Measurements from ENCODE around the gene UBE2I. TPM values are rescaled to one million over a fixed set of nuclear protein-coding genes. Genes with fewer than 3 reads are reported as not detected.
A peak's percentile ranks its signal among the peaks of the same experiment; 100 is the strongest.

UBE2I gene
- total RNA-seq, 2 donors from 2014 or later: 58.8 to 59.5 TPM

- TF ChIP-seq CTCF (IDR thresholded peaks at IDR 0.05): no peak
- H3K4me3 ChIP-seq: peak overlapping the region in 1 of 2 donors; percentile 57
- no peaks in the 10 kb centered on the region for H3K36me3 ChIP-seq
- H3K4me1 ChIP-seq: peaks cover 0 to 40% of the 10 kb centered on the region in 2 donors
- H3K27ac ChIP-seq: no peak overlapping the region
- H3K27me3 ChIP-seq: peaks cover 9 to 24% of the 10 kb centered on the region in 2 donors
- peaks cover 0 to 5% of the 10 kb centered on the region in 2 donors for H3K9me3 ChIP-seq
- no peak for DNase-seq (ENCODE audit: low spot score)
Measured at GRCh38 chr16:1330931-1331711, 21.7 kb downstream of the UBE2I start.

GRCh38 chr16:1331712-1332617, 22.5 kb downstream of the UBE2I start:
- Histone ChIP-seq H3K9me3 (peaks cover 0 to 5% of the 10 kb centered on the region in 2 donors), H3K27ac (no peak overlapping the region), H3K4me1 (peaks cover 0 to 38% of the 10 kb centered on the region in 2 donors), H3K4me3 (peak overlapping the region in 1 of 2 donors; percentile 57), H3K36me3 (no peaks in the 10 kb centered on the region), H3K27me3 (peaks cover 9 to 24% of the 10 kb centered on the region in 2 donors)
- peak; percentile 71 for DNase-seq (ENCODE audit: low spot score)
- TF ChIP-seq CTCF (IDR thresholded peaks at IDR 0.05): no peak

GRCh38 chr16:1332618-1333148, 23.2 kb downstream of the UBE2I start:
- H3K9me3 ChIP-seq: peaks cover 0 to 5% of the 10 kb centered on the region in 2 donors
- peaks cover 0 to 36% of the 10 kb centered on the region in 2 donors for H3K4me1 ChIP-seq
- peaks cover 9 to 24% of the 10 kb centered on the region in 2 donors for H3K27me3 ChIP-seq
- H3K4me3 ChIP-seq: peak overlapping the region; percentile 41 to 57
- no peaks in the 10 kb centered on the region for H3K36me3 ChIP-seq
- no peak for TF ChIP-seq CTCF (IDR thresholded peaks at IDR 0.05)
- no peak overlapping the region for H3K27ac ChIP-seq
- no peak for DNase-seq (ENCODE audit: low spot score)

- Histone ChIP-seq H3K4me3 (peak within 1 kb of the TSS; percentile 41 to 57), H3K27me3 (peaks cover 9 to 24% of the 10 kb centered on the region in 2 donors), H3K27ac (no peak within 1 kb of the TSS), H3K9me3 (peaks cover 0 to 5% of the 10 kb centered on the region in 2 donors), H3K36me3 (no peaks in the 10 kb centered on the region), H3K4me1 (peaks cover 0 to 36% of the 10 kb centered on the region in 2 donors)
- no peak for TF ChIP-seq CTCF (IDR thresholded peaks at IDR 0.05)
- no peak for DNase-seq (ENCODE audit: low spot score)
Measured at GRCh38 chr16:1333149-1333812, 23.8 kb downstream of the UBE2I start, which contains the start of gene BAIAP3. BAIAP3 (plus strand) TSS chr16:1333645; CDS start chr16:1338550, 4,905 bp downstream.
